T-helper 1 cell treated with Interleukin-12 subunit alpha and Interleukin-12 subunit beta and Interleukin-4 antibody, amounts not matched to agents 30 μg/mL and 1 μg/mL, for 36 hours (primary cell): ENCODE results near the gene TMBIM6.

ENCODE experiments used
- H3K27ac Mint-ChIP-seq: one replicate; pipeline ENCODE4 v1.8.0; 2021; ENCODE audit warnings: mild to moderate bottlenecking, mixed read lengths
- H3K27me3 Mint-ChIP-seq: one replicate; pipeline ENCODE4 v1.8.0; 2021; ENCODE audit warnings: low read depth, mixed read lengths
- H3K36me3 Mint-ChIP-seq: one replicate; pipeline ENCODE4 v1.8.0; 2021; ENCODE audit warnings: low read depth, mixed read lengths
- H3K4me1 Mint-ChIP-seq: one replicate; pipeline ENCODE4 v1.8.0; 2021; ENCODE audit warnings: low read depth, mixed read lengths
- H3K4me3 Mint-ChIP-seq: one replicate; pipeline ENCODE4 v1.8.0; 2021; ENCODE audit warnings: mild to moderate bottlenecking, moderate library complexity, mixed read lengths
- H3K9me3 Mint-ChIP-seq: one replicate; pipeline ENCODE4 v1.8.0; 2021; ENCODE audit warnings: mixed read lengths

TMBIM6 gene

GRCh38 chr12:49806321-49806813 lies 65.0 kb downstream of the TMBIM6 start:
- no peaks in the 10 kb centered on the region for H3K36me3 Mint-ChIP-seq
- H3K27me3 Mint-ChIP-seq = no peaks in the 10 kb centered on the region
- no peaks in the 10 kb centered on the region for H3K4me1 Mint-ChIP-seq
- H3K9me3 Mint-ChIP-seq = no peaks in the 10 kb centered on the region
- H3K27ac Mint-ChIP-seq = no peak overlapping the region
- no peak overlapping the region for H3K4me3 Mint-ChIP-seq

GRCh38 chr12:49806877-49807276 lies 65.5 kb downstream of the TMBIM6 start:
- Mint-ChIP-seq H3K36me3 (no peaks in the 10 kb centered on the region), H3K4me1 (no peaks in the 10 kb centered on the region), H3K9me3 (no peaks in the 10 kb centered on the region), H3K4me3 (no peak overlapping the region), H3K27me3 (no peaks in the 10 kb centered on the region), H3K27ac (no peak overlapping the region)

GRCh38 chr12:49807991-49808580 lies 66.7 kb downstream of the TMBIM6 start:
- no peaks in the 10 kb centered on the region for H3K36me3 Mint-ChIP-seq
- H3K9me3 Mint-ChIP-seq = no peaks in the 10 kb centered on the region
- H3K4me1 Mint-ChIP-seq = no peaks in the 10 kb centered on the region
- H3K4me3 Mint-ChIP-seq = no peak overlapping the region
- H3K27ac Mint-ChIP-seq = no peak overlapping the region
- no peaks in the 10 kb centered on the region for H3K27me3 Mint-ChIP-seq

GRCh38 chr12:49808686-49809380 lies 67.5 kb downstream of the TMBIM6 start:
- Mint-ChIP-seq H3K4me3 (no peak overlapping the region), H3K27ac (no peak overlapping the region), H3K27me3 (no peaks in the 10 kb centered on the region), H3K4me1 (no peaks in the 10 kb centered on the region), H3K9me3 (no peaks in the 10 kb centered on the region), H3K36me3 (no peaks in the 10 kb centered on the region)

- H3K36me3 Mint-ChIP-seq = no peaks in the 10 kb centered on the region
- no peak overlapping the region for H3K27ac Mint-ChIP-seq
- no peaks in the 10 kb centered on the region for H3K27me3 Mint-ChIP-seq
- H3K4me1 Mint-ChIP-seq = no peaks in the 10 kb centered on the region
- H3K4me3 Mint-ChIP-seq = no peak overlapping the region
- H3K9me3 Mint-ChIP-seq = no peaks in the 10 kb centered on the region
Measured at GRCh38 chr12:49809381-49809905, 68.1 kb downstream of the TMBIM6 start.

- no peaks in the 10 kb centered on the region for H3K36me3 Mint-ChIP-seq
- H3K4me3 Mint-ChIP-seq = no peak overlapping the region
- no peak overlapping the region for H3K27ac Mint-ChIP-seq
- H3K4me1 Mint-ChIP-seq = no peaks in the 10 kb centered on the region
- no peaks in the 10 kb centered on the region for H3K27me3 Mint-ChIP-seq
- H3K9me3 Mint-ChIP-seq = no peaks in the 10 kb centered on the region
Measured at GRCh38 chr12:49809906-49810389, 68.6 kb downstream of the TMBIM6 start.

GRCh38 chr12:49811136-49811535 lies 69.8 kb downstream of the TMBIM6 start:
- Mint-ChIP-seq H3K4me1 (no peaks in the 10 kb centered on the region), H3K9me3 (no peaks in the 10 kb centered on the region), H3K4me3 (no peak overlapping the region), H3K36me3 (no peaks in the 10 kb centered on the region), H3K27me3 (peaks cover 3% of the 10 kb centered on the region), H3K27ac (no peak overlapping the region)

- Mint-ChIP-seq H3K9me3 (no peaks in the 10 kb centered on the region), H3K27ac (no peak overlapping the region), H3K4me1 (no peaks in the 10 kb centered on the region), H3K4me3 (no peak overlapping the region), H3K27me3 (peaks cover 3% of the 10 kb centered on the region), H3K36me3 (no peaks in the 10 kb centered on the region)
Measured at GRCh38 chr12:49811961-49812401, 70.6 kb downstream of the TMBIM6 start.

- H3K27ac Mint-ChIP-seq = no peak overlapping the region
- no peaks in the 10 kb centered on the region for H3K9me3 Mint-ChIP-seq
- no peaks in the 10 kb centered on the region for H3K36me3 Mint-ChIP-seq
- no peaks in the 10 kb centered on the region for H3K4me1 Mint-ChIP-seq
- H3K4me3 Mint-ChIP-seq = no peak overlapping the region
- peaks cover 3% of the 10 kb centered on the region for H3K27me3 Mint-ChIP-seq
Measured at GRCh38 chr12:49813131-49813530, 71.8 kb downstream of the TMBIM6 start.
